ENCODE data around the gene FIGNL2.

FIGNL2 gene

GRCh38 chr12:51860986-51861385 is 12.5 kb upstream of the FIGNL2 start:
- DNase-seq (ENCODE audit: low read depth, low spot score) = no peak
- no peak overlapping the region for H3K27ac ChIP-seq

GRCh38 chr12:51855586-51856428 is 7.3 kb upstream of the FIGNL2 start:
- DNase-seq (ENCODE audit: low read depth, low spot score) = no peak
- H3K27ac ChIP-seq = no peak overlapping the region

- no peak overlapping the region for H3K27ac ChIP-seq
- DNase-seq (ENCODE audit: low read depth, low spot score) = no peak
Observed at GRCh38 chr12:51852404-51853137, 4.1 kb upstream of the FIGNL2 start.

- no peak overlapping the region for H3K27ac ChIP-seq
- no peak for DNase-seq (ENCODE audit: low read depth, low spot score)
Observed at GRCh38 chr12:51851413-51852124, 3.1 kb upstream of the FIGNL2 start.

- H3K27ac ChIP-seq = no peak overlapping the region
- DNase-seq (ENCODE audit: low read depth, low spot score) = no peak
Observed at GRCh38 chr12:51850965-51851299, 2.4 kb upstream of the FIGNL2 start.

GRCh38 chr12:51850081-51850964 is 1.8 kb upstream of the FIGNL2 start:
- no peak overlapping the region for H3K27ac ChIP-seq
- no peak for DNase-seq (ENCODE audit: low read depth, low spot score)

GRCh38 chr12:51848841-51849735 is 570 bp upstream of the FIGNL2 start:
- DNase-seq (ENCODE audit: low read depth, low spot score) = no peak
- H3K27ac ChIP-seq = no peak overlapping the region

GRCh38 chr12:51847643-51848325 is 734 bp downstream of the FIGNL2 start:
- no peak for DNase-seq (ENCODE audit: low read depth, low spot score)
- no peak overlapping the region for H3K27ac ChIP-seq

GRCh38 chr12:51846911-51847642 is 1.4 kb downstream of the FIGNL2 start:
- no peak overlapping the region for H3K27ac ChIP-seq
- DNase-seq (ENCODE audit: low read depth, low spot score) = no peak

- H3K27ac ChIP-seq = no peak overlapping the region
- DNase-seq (ENCODE audit: low read depth, low spot score) = no peak
Observed at GRCh38 chr12:51846271-51846691, 2.2 kb downstream of the FIGNL2 start.

- H3K27ac ChIP-seq = no peak overlapping the region
Observed at GRCh38 chr12:51845482-51845881, 3.0 kb downstream of the FIGNL2 start.

GRCh38 chr12:51844854-51845253 is 3.7 kb downstream of the FIGNL2 start:
- no peak for DNase-seq (ENCODE audit: low read depth, low spot score)
- H3K27ac ChIP-seq = no peak overlapping the region

More at GRCh38 chr12:51845482-51845881, 3.0 kb downstream of the FIGNL2 start:
- no peak for DNase-seq (ENCODE audit: low read depth, low spot score)

GRCh38 chr12:51841727-51842126 is 6.8 kb downstream of the FIGNL2 start:
- H3K27ac ChIP-seq = no peak overlapping the region
- DNase-seq (ENCODE audit: low read depth, low spot score) = no peak

- DNase-seq (ENCODE audit: low read depth, low spot score) = no peak
- H3K27ac ChIP-seq = no peak overlapping the region
Observed at GRCh38 chr12:51840966-51841365, 7.6 kb downstream of the FIGNL2 start.

- DNase-seq (ENCODE audit: low read depth, low spot score) = no peak
- H3K27ac ChIP-seq = no peak overlapping the region
Observed at GRCh38 chr12:51839310-51839947, 9.1 kb downstream of the FIGNL2 start.

- no peak for DNase-seq (ENCODE audit: low read depth, low spot score)
- no peak overlapping the region for H3K27ac ChIP-seq
Observed at GRCh38 chr12:51838762-51839161, 9.8 kb downstream of the FIGNL2 start.

GRCh38 chr12:51838036-51838435 is 10.5 kb downstream of the FIGNL2 start:
- no peak for DNase-seq (ENCODE audit: low read depth, low spot score)
- no peak overlapping the region for H3K27ac ChIP-seq
